ENCODE measurements around the gene VASN.

GRCh38 chr16:4356820-4357219 lies 14.8 kb upstream of the VASN start:
- TF ChIP-seq TAF1 (IDR thresholded peaks at IDR 0.05; ENCODE audit: borderline replicate concordance, insufficient read depth, low read length) = no peak
- no peak for TF ChIP-seq POLR2AphosphoS5 (IDR thresholded peaks at IDR 0.05; ENCODE audit: low read depth, low read length)

All from PFSK-1 (cell line).